Mesodermal cell (in vitro differentiated cells): ENCODE measurements around the gene CNPY4.

Experiments used
- H3K27ac ChIP-seq: 2 replicates; pipeline ENCODE4 v1.7.0; 2013; ENCODE audit warnings: mild to moderate bottlenecking, low read depth, low read length, moderate library complexity; ENCODE audit not compliant: severe bottlenecking
- H3K36me3 ChIP-seq: 2 replicates; pipeline ENCODE4 v1.7.1; 2013; ENCODE audit warnings: mild to moderate bottlenecking, low read length, moderate library complexity; ENCODE audit not compliant: control insufficient read depth, insufficient read depth
- H3K4me1 ChIP-seq: one replicate; pipeline ENCODE4 v1.7.1; 2013; ENCODE audit warnings: mild to moderate bottlenecking, low read length; ENCODE audit not compliant: insufficient read depth, control insufficient read depth, poor library complexity, severe bottlenecking
- H3K4me3 ChIP-seq: 2 replicates; pipeline ENCODE4 v1.7.0; 2013; ENCODE audit warnings: low read length, control low read depth, mild to moderate bottlenecking; ENCODE audit not compliant: insufficient read depth, poor library complexity, severe bottlenecking; ENCODE audit errors: extremely low read depth
- H3K9me3 ChIP-seq: 2 replicates; pipeline ENCODE4 v1.7.1; 2013; ENCODE audit warnings: mild to moderate bottlenecking, low read length, moderate library complexity; ENCODE audit not compliant: control insufficient read depth
- WGBS, 2 experiments: methylation state at CpG; one replicate each; pipeline ENCODE4 v1.1.5; 2013; ENCODE audit warnings: missing lambda C conversion rate in 2 of 2; ENCODE audit not compliant: insufficient coverage in 2 of 2; 5-methylcytosine and 5-hydroxymethylcytosine counted together

The CNPY4 gene

GRCh38 chr7:100158229-100159098 lies 39.0 kb downstream of the CNPY4 start, which contains the start of gene TRAPPC14:
TSS of gene TRAPPC14 (minus strand) at chr7:100158723. CDS start at chr7:100158499, 224 bp downstream.
- Histone ChIP-seq H3K9me3 (no peaks in the 10 kb centered on the region), H3K4me1 (peaks cover 20% of the 10 kb centered on the region), H3K4me3 (peak within 1 kb of the TSS; percentile 88), H3K36me3 (peaks cover 38% of the 10 kb centered on the region), H3K27ac (peak within 1 kb of the TSS; percentile 62)
- WGBS, 2 experiments: 4% methylated on average over 73 to 85 of the region's 87 CpGs

- 95 to 100% methylated on average over 2 to 4 of the region's 7 CpGs for WGBS, 2 experiments
- peak overlapping the region; percentile 88 for H3K4me3 ChIP-seq
- H3K36me3 ChIP-seq: peaks cover 31% of the 10 kb centered on the region
- peaks cover 20% of the 10 kb centered on the region for H3K4me1 ChIP-seq
- H3K27ac ChIP-seq: peak overlapping the region; percentile 62
- H3K9me3 ChIP-seq: no peaks in the 10 kb centered on the region
These were observed 39.7 kb downstream of the CNPY4 start for GRCh38 chr7:100159099-100159623.

GRCh38 chr7:100160067-100160466 lies 40.6 kb downstream of the CNPY4 start:
- peaks cover 15% of the 10 kb centered on the region for H3K4me1 ChIP-seq
- no peak overlapping the region for H3K27ac ChIP-seq
- peaks cover 22% of the 10 kb centered on the region for H3K36me3 ChIP-seq
- 94 to 95% methylated on average over 17 to 18 of the region's 18 CpGs for WGBS, 2 experiments
- no peak overlapping the region for H3K4me3 ChIP-seq
- H3K9me3 ChIP-seq: no peaks in the 10 kb centered on the region

GRCh38 chr7:100163006-100163531 lies 43.6 kb downstream of the CNPY4 start:
- Histone ChIP-seq H3K9me3 (no peaks in the 10 kb centered on the region), H3K27ac (no peak overlapping the region), H3K4me1 (peaks cover 16% of the 10 kb centered on the region), H3K4me3 (no peak overlapping the region), H3K36me3 (no peaks in the 10 kb centered on the region)
- WGBS, 2 experiments: 55 to 56% methylated on average over 5 of the region's 6 CpGs

- H3K36me3 ChIP-seq: no peaks in the 10 kb centered on the region
- WGBS, 2 experiments: 86 to 92% methylated on average over 4 of the region's 5 CpGs
- H3K4me1 ChIP-seq: peaks cover 23% of the 10 kb centered on the region
- H3K4me3 ChIP-seq: no peak overlapping the region
- H3K27ac ChIP-seq: no peak overlapping the region
- no peaks in the 10 kb centered on the region for H3K9me3 ChIP-seq
These were observed 44.4 kb downstream of the CNPY4 start for GRCh38 chr7:100163871-100164270.

GRCh38 chr7:100166317-100166940 lies 47.0 kb downstream of the CNPY4 start:
- Histone ChIP-seq H3K9me3 (no peaks in the 10 kb centered on the region), H3K36me3 (no peaks in the 10 kb centered on the region), H3K4me1 (peaks cover 23% of the 10 kb centered on the region), H3K4me3 (no peak overlapping the region), H3K27ac (no peak overlapping the region)
- WGBS, 2 experiments: 88 to 91% methylated on average over 15 of the region's 16 CpGs

- Histone ChIP-seq H3K9me3 (no peaks in the 10 kb centered on the region), H3K4me1 (peaks cover 23% of the 10 kb centered on the region), H3K4me3 (peak overlapping the region; percentile 17), H3K27ac (no peak overlapping the region), H3K36me3 (no peaks in the 10 kb centered on the region)
- WGBS, 2 experiments: 74% methylated on average over 7 to 11 of the region's 14 CpGs
These were observed 47.8 kb downstream of the CNPY4 start for GRCh38 chr7:100166970-100167911.

- H3K9me3 ChIP-seq: no peaks in the 10 kb centered on the region
- H3K4me1 ChIP-seq: peaks cover 23% of the 10 kb centered on the region
- no peak overlapping the region for H3K27ac ChIP-seq
- H3K4me3 ChIP-seq: peak overlapping the region; percentile 17
- H3K36me3 ChIP-seq: no peaks in the 10 kb centered on the region
- WGBS, 2 experiments: 9 to 10% methylated on average over 9 of the region's 11 CpGs
These were observed 48.5 kb downstream of the CNPY4 start for GRCh38 chr7:100167912-100168323.

GRCh38 chr7:100169147-100169850 lies 49.9 kb downstream of the CNPY4 start:
- WGBS, 2 experiments: 93 to 96% methylated on average over 8 to 9 of the region's 11 CpGs
- no peaks in the 10 kb centered on the region for H3K9me3 ChIP-seq
- no peak overlapping the region for H3K27ac ChIP-seq
- peaks cover 18% of the 10 kb centered on the region for H3K4me1 ChIP-seq
- H3K4me3 ChIP-seq: no peak overlapping the region
- peaks cover 7% of the 10 kb centered on the region for H3K36me3 ChIP-seq
